ENCODE measurements around the gene SMPD1. TPM values are rescaled to one million over a fixed set of nuclear protein-coding genes. Genes with fewer than 3 reads are reported as not detected.

Gene SMPD1
- total RNA-seq, 4 donors from 2014 or later: 11.6 to 21.4 (median 14.3) TPM

DNA sequence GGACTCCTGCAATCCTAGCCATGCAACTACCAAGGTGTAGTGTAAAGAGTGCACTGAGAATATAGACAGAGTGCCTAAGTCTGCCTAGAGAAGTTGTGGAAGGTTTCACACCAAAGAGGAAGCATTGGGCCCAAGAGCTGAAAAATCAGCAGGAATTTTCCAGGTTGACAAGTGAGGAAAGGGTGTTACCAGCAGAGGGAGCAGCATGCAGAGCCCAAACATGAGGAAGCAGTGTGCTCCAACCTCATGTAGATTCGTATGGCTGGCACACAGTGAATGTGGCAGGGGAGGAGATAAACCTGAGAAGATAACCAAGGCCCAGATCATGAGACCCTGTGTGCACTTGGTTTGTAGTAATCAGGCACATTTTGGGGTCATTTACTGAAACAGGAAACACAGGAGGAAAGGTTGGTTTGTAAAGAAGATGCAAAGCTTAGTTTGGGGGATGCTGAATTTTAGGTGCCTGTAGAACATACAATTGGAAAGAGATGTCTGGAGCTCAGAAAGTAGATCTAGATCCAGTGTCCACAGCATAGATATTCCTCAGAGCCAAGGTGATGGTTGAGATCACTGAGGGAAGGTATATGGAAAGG lies 48.8 kb downstream of the SMPD1 start:
- Histone ChIP-seq H3K4me1 (peaks cover 0 to 3% (median 0%) of the 10 kb centered on the region in 3 donors), H3K4me3 (no peak overlapping the region), H3K27ac (no peak overlapping the region), H3K36me3 (no peaks in the 10 kb centered on the region), H3K27me3 (no peaks in the 10 kb centered on the region), H3K9me3 (no peaks in the 10 kb centered on the region)
- DNase-seq: no peak
- 0 to 23% methylated on average over 1 of the region's 1 CpG for WGBS, 2 donors
- TF ChIP-seq POLR2A (IDR thresholded peaks at IDR 0.05) (no peak), CTCF (IDR thresholded peaks at IDR 0.05) (peak; percentile 17 to 73 (median 56))
- intact Hi-C loops (cut with DNase I): no loop called here

DNA sequence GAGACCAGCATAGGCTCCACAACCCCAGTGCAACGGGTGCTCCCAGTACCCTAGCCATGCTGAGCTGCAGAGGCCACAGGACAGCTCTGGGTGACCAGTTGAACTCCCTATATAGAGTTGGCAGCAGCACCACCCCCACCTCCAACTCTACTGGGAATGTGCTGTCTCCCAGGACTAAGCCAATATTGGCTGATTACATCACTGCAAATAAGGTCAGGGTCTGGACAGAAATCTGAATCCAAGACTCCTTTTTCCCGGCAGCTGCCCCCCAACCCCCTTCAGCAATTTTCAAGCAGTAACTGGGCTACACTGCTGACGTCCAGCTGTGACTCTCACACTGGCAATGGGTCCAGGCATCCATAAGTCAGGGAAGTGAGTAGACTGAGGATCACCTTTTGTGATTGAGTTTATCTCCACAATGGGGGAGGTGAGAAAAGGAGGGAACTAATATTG lies 50.7 kb downstream of the SMPD1 start, which contains the start of gene HPX:
TSS of gene HPX (minus strand) at position 82 of the 453 bp plus-strand sequence. CDS start at position 58, 24 bp downstream.
- DNase-seq: no peak
- WGBS, 2 donors: 67 to 71% methylated on average over 1 to 3 of the region's 3 CpGs
- Histone ChIP-seq H3K4me3 (no peak within 1 kb of the TSS), H3K36me3 (no peaks in the 10 kb centered on the region), H3K4me1 (peaks cover 0 to 3% (median 0%) of the 10 kb centered on the region in 3 donors), H3K27ac (no peak within 1 kb of the TSS), H3K27me3 (no peaks in the 10 kb centered on the region), H3K9me3 (no peaks in the 10 kb centered on the region)
- TF ChIP-seq POLR2A (IDR thresholded peaks at IDR 0.05) (no peak), CTCF (IDR thresholded peaks at IDR 0.05) (no peak)
- intact Hi-C loops (cut with DNase I): loop anchor here (5.0 to 10.0 kb wide), 2 partner anchors 64 kb away; no protein-coding TSS in a partner anchor

DNA sequence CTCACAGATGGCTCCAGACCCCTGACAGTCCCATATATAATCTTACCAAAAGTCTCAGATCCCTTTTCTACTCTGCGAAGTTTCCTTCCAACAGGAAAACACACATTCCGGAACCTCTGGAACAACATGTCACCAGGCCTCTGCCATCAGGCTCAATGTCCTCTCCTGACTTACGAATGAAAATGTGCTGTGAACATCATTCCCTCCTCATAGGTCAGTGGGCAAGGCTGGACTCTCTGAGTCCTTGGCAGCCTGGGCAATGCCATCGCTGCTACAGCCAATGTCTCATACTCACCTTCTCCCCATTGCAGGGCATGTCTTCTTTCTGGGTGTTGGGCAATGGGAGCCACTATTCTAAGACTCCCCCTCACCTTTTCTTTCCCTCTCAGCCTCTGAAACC lies 52.2 kb downstream of the SMPD1 start:
- peaks cover 0 to 3% (median 0%) of the 10 kb centered on the region in 3 donors for H3K4me1 ChIP-seq
- 91 to 95% methylated on average over 4 of the region's 4 CpGs for WGBS, 2 donors

DNA sequence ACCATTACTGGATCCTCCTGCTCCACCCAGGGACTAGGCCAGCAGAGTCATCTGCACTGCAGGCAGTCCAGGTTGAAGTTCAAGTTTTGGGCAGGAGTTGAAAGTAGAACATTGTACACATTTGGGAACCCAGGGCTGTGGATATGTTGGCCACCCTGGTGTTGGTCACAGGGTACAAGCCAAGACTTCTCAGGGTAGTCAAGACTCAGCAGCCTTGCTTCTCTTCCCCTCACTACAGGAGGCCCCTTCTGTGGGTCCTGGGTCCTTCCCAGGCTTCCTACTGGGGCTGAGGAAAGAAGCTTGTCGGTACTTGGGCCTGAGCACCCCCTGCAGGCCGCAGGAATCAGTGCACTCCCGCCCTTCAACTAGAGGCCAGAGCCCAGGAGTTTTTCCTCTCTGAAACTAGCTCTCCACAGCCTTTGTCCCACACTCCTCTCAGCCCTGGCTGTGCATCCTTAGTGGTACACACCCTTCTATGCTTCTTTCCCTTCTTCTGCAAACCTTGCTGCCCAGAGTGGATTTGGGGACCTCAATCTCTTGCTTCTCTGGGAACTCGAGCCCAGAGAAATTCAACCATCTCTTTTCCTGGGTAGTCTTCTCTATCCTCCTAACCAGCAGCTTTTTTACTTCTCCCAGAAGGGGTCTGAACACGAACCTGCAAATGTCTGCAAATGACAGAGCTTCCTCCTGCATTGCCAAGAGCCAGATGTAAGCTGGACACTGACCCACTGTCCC lies 53.2 kb downstream of the SMPD1 start:
- H3K27ac ChIP-seq: no peak overlapping the region
- peaks cover 0 to 9% (median 0%) of the 10 kb centered on the region in 3 donors for H3K36me3 ChIP-seq
- peaks cover 0 to 3% (median 0%) of the 10 kb centered on the region in 3 donors for H3K4me1 ChIP-seq
- H3K9me3 ChIP-seq: no peaks in the 10 kb centered on the region
- DNase-seq: no peak
- no peaks in the 10 kb centered on the region for H3K27me3 ChIP-seq
- intact Hi-C loops (cut with DNase I): loop anchor here (5.0 to 10.0 kb wide), 2 partner anchors 61 to 66 kb away; no protein-coding TSS in a partner anchor
- TF ChIP-seq CTCF (IDR thresholded peaks at IDR 0.05): peak; percentile 64 to 80 (median 73)
- TF ChIP-seq POLR2A (IDR thresholded peaks at IDR 0.05): no peak
- no peak overlapping the region for H3K4me3 ChIP-seq
- 21 to 27% methylated on average over 5 of the region's 5 CpGs for WGBS, 2 donors

More for the DNA sequence above, 52.2 kb downstream of the SMPD1 start:
- no peaks in the 10 kb centered on the region for H3K27me3 ChIP-seq
- H3K4me3 ChIP-seq: no peak overlapping the region
- H3K9me3 ChIP-seq: no peaks in the 10 kb centered on the region
- DNase-seq: no peak
- no peak overlapping the region for H3K27ac ChIP-seq
- H3K36me3 ChIP-seq: peaks cover 0 to 1% (median 0%) of the 10 kb centered on the region in 3 donors
- intact Hi-C loops (cut with DNase I): loop anchor here (5.0 to 10.0 kb wide), 2 partner anchors 62 to 65 kb away; no protein-coding TSS in a partner anchor
- TF ChIP-seq POLR2A (IDR thresholded peaks at IDR 0.05) (no peak), CTCF (IDR thresholded peaks at IDR 0.05) (no peak)

Other genes starting within 250 kb of the SMPD1 start
- gene OR52B2, start 220.1 kb upstream of the SMPD1 start, total RNA-seq: not detected
- not detected for gene OR52W1, start 191.2 kb upstream of the SMPD1 start, total RNA-seq
- not detected for gene C11orf42, start 184.9 kb upstream of the SMPD1 start, total RNA-seq
- 10 to 100 TPM in 3 of 4 donors, 1 to 10 TPM in 1; 8.3 to 33.5 (median 23.1) TPM for gene FHIP1B, start 155.8 kb upstream of the SMPD1 start, total RNA-seq
- gene CNGA4, start 151.4 kb upstream of the SMPD1 start, total RNA-seq: under 1 TPM in 1 of 4 donors, not detected in 3; 0.38 TPM
- gene CCKBR, start 130.6 kb upstream of the SMPD1 start, total RNA-seq: under 1 TPM in 2 of 4 donors, not detected in 2; 0.15 to 0.45 TPM
- gene CAVIN3, start 70.0 kb upstream of the SMPD1 start, total RNA-seq: 10 to 100 TPM; 16.6 to 65.0 (median 25.3) TPM
- 10 to 100 TPM in 2 of 4 donors, 1 to 10 TPM in 2; 2.7 to 29.0 (median 9.9) TPM for gene APBB1, start 28.6 kb downstream of the SMPD1 start, total RNA-seq
- gene HPX, start 50.5 kb downstream of the SMPD1 start, total RNA-seq: under 1 TPM in 1 of 4 donors, not detected in 3; 0.76 TPM
- gene TRIM3, start 83.5 kb downstream of the SMPD1 start, total RNA-seq: 10 to 100 TPM in 1 of 4 donors, 1 to 10 TPM in 3; 4.0 to 13.5 (median 7.0) TPM
- 10 to 100 TPM; 39.4 to 74.6 (median 50.8) TPM for gene ARFIP2, start 90.9 kb downstream of the SMPD1 start, total RNA-seq
- gene TIMM10B, start 91.0 kb downstream of the SMPD1 start, total RNA-seq: 10 to 100 TPM; 17.0 to 40.2 (median 29.6) TPM
- 10 to 100 TPM in 1 of 4 donors, 1 to 10 TPM in 3; 1.3 to 11.8 (median 7.7) TPM for gene DNHD1, start 106.8 kb downstream of the SMPD1 start, total RNA-seq
- gene RRP8, start 213.1 kb downstream of the SMPD1 start, total RNA-seq: 10 to 100 TPM; 10.9 to 23.5 (median 15.7) TPM
- gene ILK, start 213.3 kb downstream of the SMPD1 start, total RNA-seq: 100 to 1,000 TPM in 1 of 4 donors, 10 to 100 TPM in 3; 34.5 to 128 (median 49.5) TPM
- gene TAF10, start 221.7 kb downstream of the SMPD1 start, total RNA-seq: 10 to 100 TPM; 31.9 to 69.2 (median 48.6) TPM
- gene TPP1, start 228.9 kb downstream of the SMPD1 start, total RNA-seq: 10 to 100 TPM; 15.4 to 34.9 (median 27.8) TPM